ENCODE data around the gene ZFAND3. TPM values are rescaled to one million over a fixed set of nuclear protein-coding genes. Genes with fewer than 3 reads are reported as not detected.

The ZFAND3 gene
- total and polyA plus RNA-seq, 2 donors (not counting 1 experiment from before 2014, with no cell fraction given), result 13.5 to 58.3 TPM

GRCh38 chr6:38171997-38172738 is 352.6 kb downstream of the ZFAND3 start:
- Histone ChIP-seq H3K79me2 (ENCODE audit: control insufficient read depth, insufficient read depth, low read length) (no peaks in the 10 kb centered on the region), H3K4me2 (replicated peaks; ENCODE audit: low read depth, low read length, poor library complexity, severe bottlenecking) (no peak overlapping the region), H3K9ac (ENCODE audit: low read length) (no peak overlapping the region), H2AFZ (ENCODE audit: insufficient read depth, low read depth, low read length, poor library complexity, severe bottlenecking) (no peak overlapping the region), H3K4me3 (ENCODE audit: control extremely low read depth in 1 of 5, extremely low read depth in 1 of 5, insufficient read depth in 1 of 5, low read depth in 2 of 5, low read length in 4 of 5) (no peak overlapping the region), H3K9me3 (ENCODE audit: control extremely low read depth in 1 of 3, control insufficient read depth in 2 of 3, insufficient read depth in 1 of 3, low read length in 2 of 3) (no peaks in the 10 kb centered on the region), H3K27me3 (replicated peaks in 1 of 4; ENCODE audit: control extremely low read depth in 1 of 4, control insufficient read depth in 3 of 4, insufficient read depth in 4 of 4, low read length in 3 of 4) (no peaks in the 10 kb centered on the region), H3K27ac (ENCODE audit: low read length in 2 of 2) (no peak overlapping the region), H3K36me3 (replicated peaks in 1 of 2; ENCODE audit: control extremely low read depth in 1 of 2, control insufficient read depth in 1 of 2, extremely low read depth in 1 of 2, insufficient read depth in 2 of 2, low read length in 1 of 2) (peaks cover 0 to 2% of the 10 kb centered on the region in 2 experiments), H4K20me1 (ENCODE audit: control insufficient read depth, insufficient read depth, low read length, poor library complexity, severe bottlenecking) (no peaks in the 10 kb centered on the region), H3K4me1 (ENCODE audit: control insufficient read depth in 2 of 2, insufficient read depth in 2 of 2, low read length in 2 of 2) (no peaks in the 10 kb centered on the region)
- 70% methylated on average over 6 of the region's 13 CpGs for WGBS (ENCODE audit: insufficient coverage)
- POLR2A ChIA-PET, result no interaction called here
- no peaks in the 10 kb centered on the region for H3K4me1 Mint-ChIP-seq
- CTCF ChIA-PET, result interaction anchor here (1.0 kb wide), 1 partner anchor 322 kb away, joined by 3 read pairs; no protein-coding TSS in a partner anchor
- no peak overlapping the region for H3K4me3 Mint-ChIP-seq
- TF ChIP-seq EZH2 (IDR thresholded peaks at IDR 0.05; ENCODE audit: borderline replicate concordance, insufficient read depth, low read depth, low read length, poor library complexity, severe bottlenecking), result no peak
- TF ChIP-seq CTCF (IDR thresholded peaks at IDR 0.05), result no peak
- intact Hi-C loops (cut with micrococcal nuclease), result no loop called here
- no peak overlapping the region for H3K27ac Mint-ChIP-seq
- no peaks in the 10 kb centered on the region for H3K9me3 Mint-ChIP-seq (ENCODE audit: insufficient read depth)
- ATAC-seq (ENCODE audit: low read depth) (no peak), DNase-seq (no peak)
- H3K27me3 Mint-ChIP-seq, result no peaks in the 10 kb centered on the region

- no peaks in the 10 kb centered on the region for H3K9me3 Mint-ChIP-seq (ENCODE audit: insufficient read depth)
- no peaks in the 10 kb centered on the region for H4K20me1 ChIP-seq (ENCODE audit: control insufficient read depth, insufficient read depth, low read length, poor library complexity, severe bottlenecking)
- no peaks in the 10 kb centered on the region for H3K27me3 ChIP-seq (replicated peaks in 1 of 4; ENCODE audit: control extremely low read depth in 1 of 4, control insufficient read depth in 3 of 4, insufficient read depth in 4 of 4, low read length in 3 of 4)
- no peaks in the 10 kb centered on the region for H3K9me3 ChIP-seq (ENCODE audit: control extremely low read depth in 1 of 3, control insufficient read depth in 2 of 3, insufficient read depth in 1 of 3, low read length in 2 of 3)
- no peaks in the 10 kb centered on the region for H3K79me2 ChIP-seq (ENCODE audit: control insufficient read depth, insufficient read depth, low read length)
- CTCF ChIA-PET, result no interaction called here
- intact Hi-C loops (cut with micrococcal nuclease), result no loop called here
- DNase-seq (no peak), ATAC-seq (ENCODE audit: low read depth) (no peak)
- H3K27ac ChIP-seq (ENCODE audit: low read length in 2 of 2), result no peak overlapping the region
- no peak overlapping the region for H3K4me3 Mint-ChIP-seq
- no peak overlapping the region for H3K27ac Mint-ChIP-seq
- no peaks in the 10 kb centered on the region for H3K4me1 ChIP-seq (ENCODE audit: control insufficient read depth in 2 of 2, insufficient read depth in 2 of 2, low read length in 2 of 2)
- WGBS (ENCODE audit: insufficient coverage), result 91% methylated on average over 12 of the region's 15 CpGs
- POLR2A ChIA-PET, result no interaction called here
- H3K36me3 ChIP-seq (replicated peaks in 1 of 2; ENCODE audit: control extremely low read depth in 1 of 2, control insufficient read depth in 1 of 2, extremely low read depth in 1 of 2, insufficient read depth in 2 of 2, low read length in 1 of 2), result peaks cover 0 to 2% of the 10 kb centered on the region in 2 experiments
- H3K9ac ChIP-seq (ENCODE audit: low read length), result no peak overlapping the region
- no peak overlapping the region for H2AFZ ChIP-seq (ENCODE audit: insufficient read depth, low read depth, low read length, poor library complexity, severe bottlenecking)
- H3K4me2 ChIP-seq (replicated peaks; ENCODE audit: low read depth, low read length, poor library complexity, severe bottlenecking), result no peak overlapping the region
- TF ChIP-seq EZH2 (IDR thresholded peaks at IDR 0.05; ENCODE audit: borderline replicate concordance, insufficient read depth, low read depth, low read length, poor library complexity, severe bottlenecking) (no peak), CTCF (IDR thresholded peaks at IDR 0.05) (no peak)
- no peak overlapping the region for H3K4me3 ChIP-seq (ENCODE audit: control extremely low read depth in 1 of 5, extremely low read depth in 1 of 5, insufficient read depth in 1 of 5, low read depth in 2 of 5, low read length in 4 of 5)
- no peaks in the 10 kb centered on the region for H3K27me3 Mint-ChIP-seq
- no peaks in the 10 kb centered on the region for H3K4me1 Mint-ChIP-seq
Measured at GRCh38 chr6:38172739-38173410, 353.3 kb downstream of the ZFAND3 start.
